ENCODE measurements around the gene IGDCC3.
"Not testable (repeated sequence)": the region's sequence is repeated elsewhere in the genome, so short reads cannot be mapped to it uniquely, and the experiment has no call there.

IGDCC3 gene

GRCh38 chr15:65405791-65406423 is 28.1 kb upstream of the IGDCC3 start:
- FAIRE-seq: no peak

DNA sequence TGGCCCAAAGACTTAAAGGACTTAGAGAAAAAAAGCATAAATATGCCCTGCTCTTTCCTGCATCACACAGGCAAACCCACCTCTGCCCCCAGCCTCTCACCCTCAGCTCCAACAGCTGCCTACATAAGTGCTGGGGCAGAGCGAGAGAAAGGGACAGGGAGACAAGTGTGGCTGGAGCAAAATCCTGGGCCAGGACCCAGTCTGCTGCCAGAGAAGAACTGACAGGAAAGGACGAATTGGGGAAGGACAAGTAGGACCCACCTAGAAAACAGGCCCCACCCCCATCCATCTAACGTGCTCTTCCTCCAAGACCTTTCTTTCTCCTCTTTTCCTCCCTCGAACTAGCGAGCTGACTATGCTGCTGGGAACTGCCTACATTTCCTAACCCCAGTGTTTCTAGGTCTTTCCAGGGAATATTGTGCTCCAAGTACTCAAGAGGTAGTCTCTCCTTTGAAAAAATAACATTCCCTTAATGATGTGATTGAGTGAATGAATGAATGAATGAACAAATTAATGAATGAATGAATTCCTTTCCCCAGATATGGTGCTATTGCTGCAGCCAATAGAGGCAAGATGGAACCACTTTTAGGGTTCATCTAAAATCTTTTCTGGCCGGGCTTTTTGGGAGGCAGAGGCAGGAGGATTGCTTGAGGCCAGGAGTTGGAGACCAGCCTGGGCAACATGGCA is 26.5 kb upstream of the IGDCC3 start:
- no peak for FAIRE-seq

- no peak for FAIRE-seq
Measured at GRCh38 chr15:65402961-65403360, 25.2 kb upstream of the IGDCC3 start.

DNA sequence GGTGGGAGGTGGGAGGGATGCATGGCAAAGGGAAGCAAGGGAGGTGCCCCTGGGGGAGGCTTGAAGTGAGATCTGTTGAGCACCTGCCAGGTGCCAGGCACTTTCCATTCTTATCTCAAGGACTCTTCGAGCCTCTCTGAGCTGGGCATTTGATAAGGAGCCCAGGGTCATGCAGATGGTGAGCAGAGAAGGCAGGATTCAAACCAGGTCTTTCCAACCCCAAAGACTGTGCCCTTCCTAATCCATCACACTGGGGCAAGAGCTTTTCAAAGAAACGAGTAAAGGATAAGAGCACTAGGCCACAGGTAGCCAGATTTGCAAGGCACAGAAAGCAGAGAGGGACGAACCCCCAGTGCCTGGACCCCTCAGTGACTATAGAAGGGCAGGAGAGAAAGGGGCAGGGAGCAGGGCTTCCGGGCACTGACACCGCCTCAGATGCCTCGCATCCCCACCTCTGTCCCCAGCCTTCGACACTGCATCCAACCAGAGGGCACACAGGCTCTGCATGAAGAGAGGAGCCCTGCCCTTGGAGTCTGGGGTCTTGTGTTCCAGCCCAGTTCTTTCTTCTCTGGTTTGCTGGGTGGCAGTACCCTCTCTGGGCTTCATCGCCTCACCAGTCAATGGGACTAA is 23.9 kb upstream of the IGDCC3 start:
- FAIRE-seq: no peak

DNA sequence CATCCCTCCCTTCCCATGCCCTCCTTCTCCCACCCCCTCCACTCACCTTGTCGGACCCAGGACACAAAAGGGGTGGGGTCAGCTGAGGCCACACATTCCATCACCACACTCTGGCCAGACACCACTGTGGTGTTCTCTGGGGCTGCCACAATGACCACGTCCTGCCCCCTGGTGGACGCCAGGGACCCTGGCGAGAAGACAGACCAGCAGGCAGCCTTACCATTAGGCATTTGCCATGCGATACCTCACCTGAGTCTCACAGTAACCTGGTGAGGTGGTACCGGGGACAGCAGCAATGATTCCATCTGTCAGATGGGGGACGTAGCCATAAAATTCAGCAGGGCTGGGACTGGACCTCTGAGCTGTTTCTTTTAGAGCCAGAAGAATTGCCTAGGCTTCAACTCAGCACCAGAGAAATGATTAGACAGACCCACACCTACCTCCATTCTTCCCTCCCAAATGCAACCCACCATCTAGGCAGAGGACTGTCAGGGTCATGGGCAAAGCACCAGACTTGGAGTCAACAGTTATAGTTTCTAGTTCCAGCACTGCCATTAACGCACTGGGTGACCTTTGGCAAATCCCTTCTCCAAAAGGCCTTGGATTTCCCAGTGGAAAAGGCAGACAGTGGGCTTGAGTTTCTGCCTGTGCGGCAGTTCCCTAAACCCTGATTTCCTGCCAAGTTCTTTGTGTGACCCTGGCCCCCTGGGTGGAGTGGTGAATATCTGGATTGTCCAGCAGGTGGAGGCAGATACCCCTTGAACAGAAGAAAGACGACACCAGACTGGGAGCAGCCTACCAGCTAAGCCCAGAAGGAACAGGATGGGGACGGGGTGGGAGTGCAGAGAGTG is 23.2 kb upstream of the IGDCC3 start:
- FAIRE-seq: no peak

GRCh38 chr15:65399997-65400396 is 22.2 kb upstream of the IGDCC3 start:
- FAIRE-seq: no peak

- no peak for FAIRE-seq
Measured at GRCh38 chr15:65399001-65399706, 21.4 kb upstream of the IGDCC3 start.

GRCh38 chr15:65398486-65398885 is 20.7 kb upstream of the IGDCC3 start:
- not testable (repeated sequence) for FAIRE-seq

GRCh38 chr15:65396965-65397317 is 19.1 kb upstream of the IGDCC3 start:
- FAIRE-seq: no peak

DNA sequence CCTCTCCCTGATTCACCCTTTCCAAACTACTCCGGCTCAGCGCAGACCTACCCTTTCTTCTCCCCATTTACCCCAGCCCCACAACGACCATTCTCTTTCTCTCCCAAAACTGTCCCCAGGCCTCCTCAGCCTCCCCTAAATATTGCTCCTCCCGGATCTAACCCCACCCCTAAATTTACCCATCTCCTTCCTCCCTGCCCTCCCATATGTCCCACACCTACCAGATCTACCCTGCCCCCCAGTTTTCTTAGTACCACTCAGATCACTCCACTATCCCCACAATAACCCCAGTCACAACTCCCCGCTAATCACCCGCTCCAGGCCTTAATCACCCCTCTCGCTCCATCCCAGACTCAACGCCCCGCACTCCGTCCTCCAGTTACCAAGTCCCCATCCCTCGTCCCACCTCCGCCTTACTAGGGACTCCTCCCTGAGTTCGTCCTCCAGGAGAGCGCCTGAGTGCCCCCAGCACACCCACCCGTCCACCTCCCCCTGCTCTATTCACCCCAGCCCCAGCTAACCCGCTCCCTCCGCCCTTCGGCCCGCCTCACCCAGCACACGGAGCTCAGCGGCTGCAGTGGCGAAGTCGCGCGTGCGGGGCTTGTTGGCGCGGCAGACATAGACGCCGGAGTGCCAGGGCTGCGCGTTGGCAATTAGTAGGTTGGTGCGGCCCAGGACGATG is 18.6 kb upstream of the IGDCC3 start:
- FAIRE-seq: no peak

- FAIRE-seq: no peak
Measured at GRCh38 chr15:65395567-65396202, 17.9 kb upstream of the IGDCC3 start.

DNA sequence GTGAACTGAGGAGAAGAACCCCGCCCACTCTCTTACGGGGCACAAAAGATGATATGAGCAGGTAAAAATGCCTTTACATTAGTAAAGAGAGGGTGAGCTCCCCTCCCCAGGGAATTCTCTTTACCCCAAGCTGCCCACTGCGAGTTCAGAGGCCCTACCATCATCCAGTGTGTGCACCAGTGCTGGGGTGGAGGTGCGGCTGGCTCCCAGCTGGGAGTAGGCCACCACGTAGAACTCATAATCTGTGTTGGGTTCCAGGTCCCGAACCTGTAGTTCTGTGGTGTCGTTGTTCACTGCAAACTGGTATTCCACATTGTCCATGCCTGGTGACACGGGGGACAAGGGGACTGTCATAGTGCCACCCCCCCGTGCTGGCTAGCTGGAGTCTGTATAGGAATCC is 17.1 kb upstream of the IGDCC3 start:
- FAIRE-seq: no peak

GRCh38 chr15:65394280-65394789 is 16.5 kb upstream of the IGDCC3 start:
- no peak for FAIRE-seq

- no peak for FAIRE-seq
Measured at GRCh38 chr15:65393557-65393956, 15.8 kb upstream of the IGDCC3 start.

DNA sequence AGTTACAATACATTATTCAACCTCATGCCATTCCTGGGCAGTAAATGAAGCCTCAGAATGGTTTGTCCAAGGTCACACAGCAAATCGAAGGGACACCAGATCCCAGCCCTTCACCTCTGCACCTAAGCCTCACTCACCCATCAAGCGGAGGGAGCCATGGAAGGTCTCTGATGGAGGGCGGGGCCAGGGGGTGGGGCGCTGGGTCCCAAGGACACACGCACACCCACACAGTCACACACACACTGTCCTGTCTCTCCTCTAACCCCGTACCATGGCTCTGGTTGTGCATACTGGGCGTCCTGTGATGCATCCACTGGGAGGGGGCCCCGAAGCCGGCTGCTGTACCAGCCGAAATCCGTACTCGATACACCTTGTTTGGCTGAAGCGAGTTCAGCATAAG is 15.3 kb upstream of the IGDCC3 start:
- FAIRE-seq: no peak

GRCh38 chr15:65392368-65392767 is 14.6 kb upstream of the IGDCC3 start:
- no peak for FAIRE-seq

- FAIRE-seq: no peak
Measured at GRCh38 chr15:65391732-65392131, 13.9 kb upstream of the IGDCC3 start.

GRCh38 chr15:65390447-65390846 is 12.6 kb upstream of the IGDCC3 start:
- FAIRE-seq: no peak

- FAIRE-seq: no peak
Measured at GRCh38 chr15:65389226-65389625, 11.4 kb upstream of the IGDCC3 start.

DNA sequence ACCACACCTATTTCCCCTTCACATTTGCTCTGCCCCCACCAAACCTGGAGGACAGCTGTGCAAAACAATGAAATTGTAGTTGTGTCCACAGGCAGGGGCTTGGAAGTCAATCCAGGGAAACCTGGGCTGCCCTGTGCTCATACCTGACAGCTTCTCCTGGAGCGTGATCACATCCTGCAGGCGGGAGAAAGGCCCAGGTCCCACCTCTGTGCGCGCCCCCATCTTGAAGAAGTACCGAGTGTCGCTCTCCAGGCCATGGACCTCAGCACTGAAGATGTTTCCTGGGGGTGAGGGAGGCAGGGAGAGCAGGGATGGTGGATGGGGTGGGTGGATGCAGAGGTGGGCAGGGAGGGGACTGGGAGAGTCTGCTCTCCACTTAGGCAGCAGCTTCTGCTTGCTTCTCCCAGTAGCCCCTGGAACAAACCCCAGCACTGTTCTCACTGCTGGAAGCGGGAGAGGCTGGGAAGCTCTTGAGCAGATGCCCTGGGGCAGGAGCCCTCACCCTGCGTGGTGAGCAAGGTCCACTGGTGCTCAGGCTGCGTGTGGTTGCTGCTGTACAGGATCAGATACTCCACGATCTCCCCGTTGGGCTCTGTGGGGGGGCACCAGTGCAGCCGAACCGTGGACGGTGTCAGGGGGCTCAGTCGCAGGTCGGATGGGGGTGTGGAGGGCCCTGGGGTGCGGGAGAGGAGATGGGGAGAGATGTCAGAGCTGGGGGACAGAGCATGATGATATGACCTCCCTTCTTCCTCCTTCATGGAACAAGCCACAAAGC is 10.7 kb upstream of the IGDCC3 start:
- no peak for FAIRE-seq

DNA sequence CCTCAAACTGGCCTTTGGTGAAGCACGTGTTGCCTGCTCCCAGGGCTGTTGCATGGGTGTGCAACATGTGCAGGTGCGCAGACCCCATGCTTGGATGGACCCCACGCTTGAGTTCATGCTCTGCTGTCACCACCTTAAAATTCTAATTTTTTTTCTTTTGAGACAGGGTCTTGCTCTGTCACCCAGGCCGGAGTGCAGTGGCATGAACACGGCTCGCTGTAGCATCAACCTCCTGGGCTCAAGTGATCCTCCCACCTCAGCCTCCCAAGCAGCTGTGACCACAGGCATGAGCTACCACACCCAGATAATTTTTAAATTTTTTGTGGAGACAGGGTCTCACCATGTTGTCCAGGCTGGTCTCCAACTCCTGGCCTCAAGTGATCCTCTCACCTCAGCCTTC is 9.1 kb upstream of the IGDCC3 start:
- FAIRE-seq: no peak

Measured in islet of Langerhans (tissue), 1 donor.